Osteocyte (in vitro differentiated cells): Measurements from ENCODE around the gene TMEM222. TPM values are rescaled to one million over a fixed set of nuclear protein-coding genes. Genes with fewer than 3 reads are reported as not detected.

Source experiments
- DNase-seq: peaks from one replicate; pipeline ENCODE4 v3.0.0; 2021; ENCODE audit warnings: mixed read lengths; ENCODE audit not compliant: unreplicated experiment; ENCODE audit errors: extremely low spot score
- H3K27ac Mint-ChIP-seq: one replicate; pipeline ENCODE4 v1.8.0; 2021; ENCODE audit warnings: mild to moderate bottlenecking, mixed read lengths; ENCODE audit not compliant: unreplicated experiment
- H3K27me3 Mint-ChIP-seq: one replicate; pipeline ENCODE4 v1.8.0; 2021; ENCODE audit warnings: mixed read lengths; ENCODE audit not compliant: unreplicated experiment
- H3K36me3 Mint-ChIP-seq: one replicate; pipeline ENCODE4 v1.8.0; 2021; ENCODE audit warnings: mixed read lengths; ENCODE audit not compliant: unreplicated experiment
- H3K4me1 Mint-ChIP-seq: one replicate; pipeline ENCODE4 v1.8.0; 2021; ENCODE audit warnings: mixed read lengths; ENCODE audit not compliant: unreplicated experiment
- H3K4me3 Mint-ChIP-seq: one replicate; pipeline ENCODE4 v1.8.0; 2021; ENCODE audit warnings: mild to moderate bottlenecking, moderate library complexity, mixed read lengths; ENCODE audit not compliant: unreplicated experiment
- H3K9me3 Mint-ChIP-seq: one replicate; pipeline ENCODE4 v1.8.0; 2021; ENCODE audit warnings: mixed read lengths; ENCODE audit not compliant: unreplicated experiment
- total RNA-seq: library from RNA; stranded (reverse); gene quantifications from 2 replicates; pipeline ENCODE4 v1.2.1, GENCODE V29; 2021
- TF ChIP-seq, protein P1 (sequence below): fragments of 200-600 bp; sonication (generic); IDR thresholded peaks from 2 replicates; pipeline ENCODE4 v1.5.0; 2021; ENCODE audit warnings: antibody characterized with exemption, mild to moderate bottlenecking, moderate library complexity

Gene TMEM222
- total RNA-seq, 1 donor from 2014 or later = 46.5 TPM

DNA sequence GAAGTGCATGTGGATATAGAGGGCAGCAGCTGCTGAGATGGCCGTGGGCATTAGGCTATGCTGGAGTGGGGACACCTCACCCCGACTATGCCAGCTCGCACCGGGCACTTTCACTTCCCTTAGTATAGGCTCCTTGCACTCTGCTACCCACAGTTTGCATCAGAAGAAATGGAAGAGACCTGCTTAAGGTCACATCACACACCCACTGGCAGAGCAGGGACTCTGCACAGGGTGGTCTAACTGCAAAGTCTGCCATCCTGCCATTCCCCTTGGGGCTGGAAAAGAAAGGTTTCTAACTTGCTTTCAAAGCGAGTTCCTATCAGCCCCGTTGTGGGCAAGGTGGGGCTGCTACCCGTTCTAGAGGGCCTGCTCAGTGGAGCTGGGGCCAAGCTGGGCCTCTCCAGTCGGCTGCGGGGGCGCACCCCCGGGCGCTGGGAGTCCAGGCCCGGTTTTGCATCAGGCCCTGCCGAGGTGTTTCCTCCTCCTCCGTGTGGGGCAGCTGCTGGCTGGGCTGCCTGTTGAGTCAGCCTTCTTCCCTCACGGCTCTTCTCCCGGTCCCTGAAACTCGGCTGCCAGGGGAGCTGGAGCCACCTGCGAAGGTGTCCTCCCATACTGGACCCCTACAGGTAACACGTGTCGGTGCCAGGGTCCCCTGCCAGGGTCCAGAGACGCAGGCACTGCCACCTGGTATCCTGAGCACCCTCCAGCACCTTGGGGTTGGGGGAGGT is 19.7 kb downstream of the TMEM222 start, which contains the start of gene SYTL1:
Gene SYTL1, plus strand, starts transcription at position 498 of the 728 bp plus-strand sequence. CDS start 3,313 bp downstream, outside the sequence.
- Mint-ChIP-seq H3K27me3 (no peaks in the 10 kb centered on the region), H3K36me3 (peaks cover 6% of the 10 kb centered on the region), H3K9me3 (no peaks in the 10 kb centered on the region), H3K4me3 (no peak within 1 kb of the TSS), H3K4me1 (peaks cover 31% of the 10 kb centered on the region), H3K27ac (peak within 1 kb of the TSS; percentile 41)
- TF ChIP-seq, protein P1, sequence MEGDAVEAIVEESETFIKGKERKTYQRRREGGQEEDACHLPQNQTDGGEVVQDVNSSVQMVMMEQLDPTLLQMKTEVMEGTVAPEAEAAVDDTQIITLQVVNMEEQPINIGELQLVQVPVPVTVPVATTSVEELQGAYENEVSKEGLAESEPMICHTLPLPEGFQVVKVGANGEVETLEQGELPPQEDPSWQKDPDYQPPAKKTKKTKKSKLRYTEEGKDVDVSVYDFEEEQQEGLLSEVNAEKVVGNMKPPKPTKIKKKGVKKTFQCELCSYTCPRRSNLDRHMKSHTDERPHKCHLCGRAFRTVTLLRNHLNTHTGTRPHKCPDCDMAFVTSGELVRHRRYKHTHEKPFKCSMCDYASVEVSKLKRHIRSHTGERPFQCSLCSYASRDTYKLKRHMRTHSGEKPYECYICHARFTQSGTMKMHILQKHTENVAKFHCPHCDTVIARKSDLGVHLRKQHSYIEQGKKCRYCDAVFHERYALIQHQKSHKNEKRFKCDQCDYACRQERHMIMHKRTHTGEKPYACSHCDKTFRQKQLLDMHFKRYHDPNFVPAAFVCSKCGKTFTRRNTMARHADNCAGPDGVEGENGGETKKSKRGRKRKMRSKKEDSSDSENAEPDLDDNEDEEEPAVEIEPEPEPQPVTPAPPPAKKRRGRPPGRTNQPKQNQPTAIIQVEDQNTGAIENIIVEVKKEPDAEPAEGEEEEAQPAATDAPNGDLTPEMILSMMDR = no peak
- DNase-seq = no peak

DNA sequence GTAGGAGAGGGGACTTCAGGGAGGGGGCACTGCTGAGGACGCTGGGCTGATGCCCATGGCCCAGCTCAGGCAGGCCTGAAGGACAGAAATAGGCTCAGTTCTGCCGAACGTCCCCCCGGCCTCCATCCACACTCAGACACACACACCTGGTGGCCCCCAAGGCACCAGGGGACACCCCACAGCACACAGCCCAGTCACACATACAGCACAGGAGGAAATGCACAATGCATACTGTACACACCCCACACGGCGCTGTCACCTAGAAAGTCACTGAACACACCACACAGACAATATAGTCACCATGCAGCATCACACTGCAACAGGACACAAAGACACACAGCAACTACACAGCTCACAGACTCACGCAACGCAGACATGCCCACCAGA is 20.4 kb downstream of the TMEM222 start:
- no peaks in the 10 kb centered on the region for H3K9me3 Mint-ChIP-seq
- TF ChIP-seq, protein P1 = no peak
- no peaks in the 10 kb centered on the region for H3K27me3 Mint-ChIP-seq
- peaks cover 35% of the 10 kb centered on the region for H3K4me1 Mint-ChIP-seq
- H3K27ac Mint-ChIP-seq = no peak overlapping the region
- no peak for DNase-seq
- peaks cover 2% of the 10 kb centered on the region for H3K36me3 Mint-ChIP-seq
- H3K4me3 Mint-ChIP-seq = no peak overlapping the region

GRCh38 chr1:27342778-27343638 is 21.0 kb downstream of the TMEM222 start:
- Mint-ChIP-seq H3K9me3 (no peaks in the 10 kb centered on the region), H3K4me3 (no peak overlapping the region), H3K27me3 (no peaks in the 10 kb centered on the region), H3K27ac (no peak overlapping the region), H3K4me1 (peaks cover 37% of the 10 kb centered on the region), H3K36me3 (peaks cover 2% of the 10 kb centered on the region)
- TF ChIP-seq, protein P1 = no peak
- DNase-seq = no peak

- TF ChIP-seq, protein P1 = no peak
- no peak overlapping the region for H3K27ac Mint-ChIP-seq
Observed at GRCh38 chr1:27343639-27344025, 21.7 kb downstream of the TMEM222 start.

GRCh38 chr1:27345272-27345671 is 23.3 kb downstream of the TMEM222 start:
- Mint-ChIP-seq H3K27me3 (no peaks in the 10 kb centered on the region), H3K36me3 (no peaks in the 10 kb centered on the region), H3K4me3 (no peak overlapping the region), H3K27ac (no peak overlapping the region), H3K4me1 (peaks cover 27% of the 10 kb centered on the region), H3K9me3 (no peaks in the 10 kb centered on the region)
- TF ChIP-seq, protein P1 = no peak
- DNase-seq = no peak

More at GRCh38 chr1:27343639-27344025, 21.7 kb downstream of the TMEM222 start:
- no peaks in the 10 kb centered on the region for H3K36me3 Mint-ChIP-seq
- no peak for DNase-seq
- no peaks in the 10 kb centered on the region for H3K9me3 Mint-ChIP-seq
- H3K4me1 Mint-ChIP-seq = peaks cover 37% of the 10 kb centered on the region
- no peaks in the 10 kb centered on the region for H3K27me3 Mint-ChIP-seq
- H3K4me3 Mint-ChIP-seq = no peak overlapping the region
